HL-60/S4 treated with phorbol 12-myristate 13-acetate at 8.2 ng/mL for 4 days and 3 days (cell line): ENCODE data around the gene ZNF24.

Experiments used
- in situ Hi-C: fragments of 300-500 bp; cut with MboI; formaldehyde crosslinking; loops from 2 replicates; pipeline ENCODE4 v1.15.0; 2022; ENCODE audit warnings: low sequenced_read_pairs

The ZNF24 gene

GRCh38 chr18:35306588-35307250 is 37.5 kb downstream of the ZNF24 start:
- in situ Hi-C loops: no loop called here

GRCh38 chr18:35303610-35304009 is 40.6 kb downstream of the ZNF24 start:
- in situ Hi-C loops: no loop called here

GRCh38 chr18:35296060-35296459 is 48.2 kb downstream of the ZNF24 start:
- in situ Hi-C loops: no loop called here

GRCh38 chr18:35291166-35291565 is 53.1 kb downstream of the ZNF24 start:
- in situ Hi-C loops: no loop called here

GRCh38 chr18:35290094-35290735 is 54.0 kb downstream of the ZNF24 start, which contains the start of gene ZSCAN30:
TSS of gene ZSCAN30 (minus strand) at chr18:35290229. CDS start at chr18:35264352, 25,877 bp downstream.
- in situ Hi-C loops: no loop called here

- in situ Hi-C loops: no loop called here
These were observed 54.5 kb downstream of the ZNF24 start for GRCh38 chr18:35289727-35290093.

GRCh38 chr18:35289293-35289692 is 54.9 kb downstream of the ZNF24 start:
- in situ Hi-C loops: no loop called here

GRCh38 chr18:35284841-35285240 is 59.4 kb downstream of the ZNF24 start:
- in situ Hi-C loops: no loop called here

- in situ Hi-C loops: no loop called here
These were observed 60.1 kb downstream of the ZNF24 start for GRCh38 chr18:35283923-35284794.

- in situ Hi-C loops: no loop called here
These were observed 61.9 kb downstream of the ZNF24 start for GRCh38 chr18:35282353-35282752.
